Metanephros (tissue), 2 donors: Measurements from ENCODE around the gene NKAPD1. TPM values are rescaled to one million over a fixed set of nuclear protein-coding genes. Genes with fewer than 3 reads are reported as not detected.

ENCODE experiments used
- small RNA-seq: library from RNA; depleted of rRNA; stranded (forward); fragments of <200 nt; gene quantifications from one replicate; pipeline ENCODE3, GENCODE V24; 2014; ENCODE audit warnings: low replicate concordance
- total RNA-seq: library from RNA; depleted of rRNA; stranded (reverse); fragments of >200 nt; gene quantifications from one replicate; pipeline ENCODE4 v1.2.3, GENCODE V29; 2014

The NKAPD1 gene
- total RNA-seq: 19.5 TPM

GRCh38 chr11:112073941-112074811 lies at the start of gene NKAPD1, which contains the start of gene PIH1D2:
Gene NKAPD1, plus strand, starts transcription at chr11:112074299. Its CDS starts 1,276 bp downstream, at chr11:112075575.
Gene PIH1D2, minus strand, starts transcription at chr11:112074017. Its CDS starts 843 bp downstream, at chr11:112073174.

GRCh38 chr11:112024773-112025678 lies 49.1 kb upstream of the NKAPD1 start, which contains the start of gene DLAT:
Gene DLAT, plus strand, starts transcription at chr11:112025408. Its CDS starts 65 bp downstream, at chr11:112025473.

GRCh38 chr11:112086422-112087191 lies 12.5 kb downstream of the NKAPD1 start, which contains the start of the genes SDHD and TIMM8B:
Gene SDHD, plus strand, starts transcription at chr11:112086873. Its CDS starts 35 bp downstream, at chr11:112086908.
Gene TIMM8B, minus strand, starts transcription at chr11:112086756. Its CDS starts 33 bp downstream, at chr11:112086723.

Small RNAs within 50 kb of the gene (small RNA-seq; reads per million reads assigned to genes)
- gene AP000907.3 (not detected), gene RNU6-893P (not detected)

Other genes starting within 250 kb of the NKAPD1 start
- gene ALG9, start 202.7 kb upstream of the NKAPD1 start, total RNA-seq: 47.7 TPM
- gene FDXACB1, start 195.1 kb upstream of the NKAPD1 start, total RNA-seq: 4.1 TPM
- gene CFAP68, start 194.8 kb upstream of the NKAPD1 start, total RNA-seq: 24.3 TPM
- gene CRYAB, start 162.5 kb upstream of the NKAPD1 start, total RNA-seq: 54.8 TPM
- gene HSPB2, start 161.6 kb upstream of the NKAPD1 start, total RNA-seq: 3.2 TPM
- 8.2 TPM for gene C11orf52, start 155.4 kb upstream of the NKAPD1 start, total RNA-seq
- 25.7 TPM for gene DIXDC1, start 137.0 kb upstream of the NKAPD1 start, total RNA-seq
- 33.6 TPM for gene DLAT, start 48.9 kb upstream of the NKAPD1 start, total RNA-seq
- gene PIH1D2, start 282 bp upstream of the NKAPD1 start, total RNA-seq: 3.9 TPM
- gene TIMM8B, start 12.5 kb downstream of the NKAPD1 start, total RNA-seq: 47.6 TPM
- 139 TPM for gene SDHD, start 12.6 kb downstream of the NKAPD1 start, total RNA-seq
- gene IL18, start 89.8 kb downstream of the NKAPD1 start, total RNA-seq: 6.1 TPM
- gene TEX12, start 93.1 kb downstream of the NKAPD1 start, total RNA-seq: 1.3 TPM
- 6.7 TPM for gene BCO2, start 101.2 kb downstream of the NKAPD1 start, total RNA-seq
- 28.0 TPM for gene PTS, start 152.1 kb downstream of the NKAPD1 start, total RNA-seq
- not detected for gene PLET1, start 186.6 kb downstream of the NKAPD1 start, total RNA-seq